ENCODE measurements around the gene WAC.
A peak's percentile ranks its signal among the peaks of the same experiment; 100 is the strongest.
"Not testable (repeated sequence)": the region's sequence is repeated elsewhere in the genome, so short reads cannot be mapped to it uniquely, and the experiment has no call there.

The WAC gene, protein sequence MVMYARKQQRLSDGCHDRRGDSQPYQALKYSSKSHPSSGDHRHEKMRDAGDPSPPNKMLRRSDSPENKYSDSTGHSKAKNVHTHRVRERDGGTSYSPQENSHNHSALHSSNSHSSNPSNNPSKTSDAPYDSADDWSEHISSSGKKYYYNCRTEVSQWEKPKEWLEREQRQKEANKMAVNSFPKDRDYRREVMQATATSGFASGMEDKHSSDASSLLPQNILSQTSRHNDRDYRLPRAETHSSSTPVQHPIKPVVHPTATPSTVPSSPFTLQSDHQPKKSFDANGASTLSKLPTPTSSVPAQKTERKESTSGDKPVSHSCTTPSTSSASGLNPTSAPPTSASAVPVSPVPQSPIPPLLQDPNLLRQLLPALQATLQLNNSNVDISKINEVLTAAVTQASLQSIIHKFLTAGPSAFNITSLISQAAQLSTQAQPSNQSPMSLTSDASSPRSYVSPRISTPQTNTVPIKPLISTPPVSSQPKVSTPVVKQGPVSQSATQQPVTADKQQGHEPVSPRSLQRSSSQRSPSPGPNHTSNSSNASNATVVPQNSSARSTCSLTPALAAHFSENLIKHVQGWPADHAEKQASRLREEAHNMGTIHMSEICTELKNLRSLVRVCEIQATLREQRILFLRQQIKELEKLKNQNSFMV

DNA sequence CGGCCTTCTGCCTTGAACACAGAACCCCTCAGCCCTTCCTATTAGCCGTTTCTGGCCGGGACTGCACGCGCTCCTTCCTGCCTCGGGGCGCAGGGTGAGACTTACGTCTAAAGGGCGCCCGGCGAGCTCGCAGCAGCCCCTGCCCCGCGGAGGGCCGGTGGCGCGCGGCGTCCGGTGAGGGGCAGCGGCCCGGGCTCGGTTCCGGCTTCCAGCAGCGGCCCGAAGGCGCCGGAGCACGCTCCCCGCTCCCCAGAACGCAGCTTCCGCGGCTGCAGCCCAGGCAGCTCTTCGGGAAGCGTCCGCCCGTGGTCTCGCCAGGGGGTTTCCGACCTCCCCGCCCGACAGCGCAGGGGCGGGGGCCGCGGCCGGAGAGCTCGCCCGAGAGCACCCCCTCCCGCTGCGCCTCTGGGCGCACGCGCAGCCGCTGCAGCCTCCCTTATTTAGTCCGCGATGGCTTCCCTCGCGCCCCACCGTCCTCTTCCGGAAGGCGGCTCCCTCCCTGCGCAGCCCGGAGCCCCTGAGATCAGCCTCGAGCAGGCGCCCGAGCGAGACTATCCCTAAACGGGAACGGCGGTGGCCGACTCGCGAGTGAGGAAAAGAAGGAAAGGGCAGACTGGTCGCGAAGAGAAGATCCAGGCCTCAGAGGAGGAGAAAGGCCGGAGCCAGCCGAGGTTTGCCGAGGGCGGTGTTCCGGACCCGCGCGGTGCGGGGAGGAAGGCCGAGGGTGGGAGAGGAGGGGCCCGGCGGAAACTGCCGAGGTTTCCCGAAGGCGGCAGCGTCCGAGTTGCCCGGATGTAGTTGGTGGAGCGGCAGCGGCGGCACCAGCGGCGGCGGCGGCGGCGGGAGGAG lies at the start of gene WAC:
WAC (plus strand) TSS at position 782 of the 849 bp plus-strand sequence. CDS start 462 bp downstream, outside the sequence.
- DNase-seq (ENCODE audit: low spot score), result peak; percentile 94

DNA sequence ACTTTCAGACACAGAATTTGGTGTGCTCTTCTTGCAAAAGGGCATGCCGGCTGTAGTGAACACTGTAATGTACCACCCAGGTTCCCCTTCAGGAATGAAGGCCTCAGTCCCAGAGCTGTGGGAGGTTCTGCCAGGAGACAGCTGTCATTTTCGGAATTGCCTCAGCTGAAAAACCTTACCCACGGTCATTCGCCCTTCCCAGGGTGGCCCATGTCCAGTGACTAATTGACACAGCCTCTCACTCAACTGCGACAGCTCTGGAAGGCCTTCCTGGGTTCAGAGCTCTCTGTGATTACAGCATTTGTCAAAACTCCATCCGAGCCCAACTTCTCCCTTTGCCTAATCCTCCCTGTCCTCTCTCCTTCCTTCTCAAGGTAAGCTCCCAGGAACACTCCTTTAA lies 43.7 kb upstream of the WAC start:
- no peak for FAIRE-seq
- no peak for DNase-seq (ENCODE audit: low spot score)

More for the DNA sequence above, at the start of gene WAC:
- peak; percentile 13 for FAIRE-seq

DNA sequence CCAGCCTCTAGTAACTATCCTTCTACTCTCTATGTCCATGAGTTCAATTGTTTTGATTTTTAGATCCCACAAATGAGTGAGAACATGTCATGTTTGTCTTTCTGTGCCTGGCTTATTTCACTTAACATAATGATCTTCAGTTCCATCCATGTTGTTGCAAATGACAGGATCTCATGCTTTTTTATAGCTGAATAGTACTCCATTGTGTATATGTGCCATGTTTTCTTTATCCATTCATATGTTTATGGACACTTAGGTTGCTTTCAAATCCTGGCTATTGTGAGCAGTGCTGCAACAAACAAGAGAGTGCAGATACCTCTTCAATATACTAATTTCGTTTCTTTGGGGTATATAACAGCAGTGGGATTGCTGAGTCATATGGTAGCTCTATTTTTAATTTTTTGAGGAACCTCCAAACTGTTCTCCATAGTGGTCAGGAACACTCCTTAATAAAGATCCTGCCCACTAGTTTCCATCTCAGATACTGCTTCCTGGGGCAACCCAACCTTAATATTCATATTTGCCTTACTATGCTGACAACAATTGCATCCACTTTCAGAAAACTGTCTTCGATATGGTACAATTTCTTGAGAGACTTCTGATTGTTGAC lies 42.6 kb upstream of the WAC start:
- DNase-seq (ENCODE audit: low spot score); FAIRE-seq: not testable (repeated sequence)

DNA sequence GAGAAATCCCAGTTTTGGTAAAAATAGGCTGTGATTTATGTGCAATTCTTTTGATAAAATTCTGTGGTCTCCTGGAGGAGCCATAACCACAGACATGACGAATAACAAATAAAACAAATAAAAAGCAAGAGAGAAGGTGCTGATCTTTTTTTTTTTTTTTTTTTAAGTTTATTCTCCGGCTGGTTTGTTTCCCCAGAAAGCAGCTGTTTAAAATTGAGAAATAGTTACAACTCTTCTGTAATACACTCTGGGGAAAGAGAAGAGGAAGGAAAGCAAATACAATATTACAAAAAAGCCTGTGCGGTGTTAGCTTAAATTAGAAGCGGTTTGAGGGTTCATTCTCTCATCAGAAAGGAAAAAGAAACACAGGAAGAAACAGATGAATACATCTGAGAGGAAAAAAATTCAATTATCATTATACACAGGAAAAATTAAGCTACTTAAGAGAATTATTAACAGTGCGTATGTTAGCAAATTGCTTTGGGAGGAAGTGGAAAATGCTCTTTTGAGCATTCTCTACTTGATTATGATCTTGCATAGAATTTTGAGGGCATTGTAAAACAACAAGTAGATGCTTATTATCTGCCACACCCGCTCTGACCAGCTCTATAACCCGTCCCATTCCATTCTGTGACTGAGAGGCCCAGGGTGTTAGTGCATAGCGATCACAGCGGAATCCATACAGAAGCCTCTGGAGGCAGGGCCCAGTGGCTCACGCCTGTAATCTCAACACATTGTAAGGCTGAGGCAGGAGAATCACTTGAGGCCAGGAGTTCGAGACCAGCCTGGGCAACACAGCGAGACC lies 40.6 kb upstream of the WAC start:
- DNase-seq (ENCODE audit: low spot score), result no peak
- FAIRE-seq, result no peak

DNA sequence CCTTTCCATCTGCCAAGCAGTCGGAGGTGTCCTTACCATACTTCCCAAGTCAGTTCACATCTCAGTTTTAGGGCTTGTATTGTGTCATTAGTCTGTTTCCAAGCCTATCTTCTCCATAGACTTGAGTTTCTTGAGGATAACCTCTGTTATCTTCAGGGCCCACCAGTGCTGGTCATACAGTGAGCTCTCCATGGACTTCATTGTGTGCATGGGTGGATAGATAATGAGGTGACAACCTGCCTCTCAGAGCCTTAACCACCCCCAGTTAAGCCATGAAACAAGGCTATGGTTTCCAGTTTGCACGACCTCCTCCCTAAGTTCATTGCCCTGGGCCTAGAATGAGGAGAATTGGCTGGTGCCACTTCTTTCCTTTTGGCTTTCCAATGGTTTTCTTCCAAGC lies 38.5 kb upstream of the WAC start:
- no peak for FAIRE-seq
- no peak for DNase-seq (ENCODE audit: low spot score)

DNA sequence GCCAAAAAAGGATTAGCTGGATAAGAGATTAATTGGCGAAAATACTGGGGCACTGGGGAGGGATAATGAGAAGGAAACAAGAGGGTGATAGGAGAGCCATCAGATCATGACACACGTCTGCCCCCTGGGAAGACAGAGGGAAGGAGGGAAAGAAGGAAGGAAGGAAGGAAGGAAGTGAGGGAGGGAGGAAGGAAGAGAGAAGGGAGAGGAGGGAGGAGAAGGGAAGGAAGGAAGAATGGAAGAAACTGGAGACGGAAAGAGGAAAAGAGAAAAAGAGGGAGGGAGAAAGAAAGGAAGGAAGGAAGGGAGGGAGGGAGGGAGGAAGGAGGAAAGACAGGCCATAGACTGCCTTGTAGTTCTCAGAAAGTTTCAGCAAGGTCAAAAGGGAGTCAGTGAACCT lies 37.8 kb upstream of the WAC start:
- no peak for DNase-seq (ENCODE audit: low spot score)
- no peak for FAIRE-seq

DNA sequence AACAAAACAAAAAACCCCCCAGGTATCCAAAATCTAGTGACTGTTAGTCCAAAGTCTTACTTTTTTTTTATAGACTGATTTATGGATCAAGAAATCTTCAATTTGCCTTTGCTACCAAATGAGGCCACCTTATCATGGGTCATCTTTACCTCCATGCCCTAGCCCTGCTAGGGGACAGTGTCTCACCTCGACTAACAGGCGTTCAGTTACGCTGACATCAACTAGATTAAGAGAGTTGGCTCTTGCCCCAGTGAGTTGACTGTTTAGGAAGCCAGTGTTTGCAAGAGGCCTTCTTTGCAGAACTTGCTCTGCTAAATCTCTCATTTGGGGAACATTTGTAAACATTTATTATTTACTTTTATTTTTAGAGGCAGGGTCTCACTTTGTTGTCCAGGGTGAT lies 36.9 kb upstream of the WAC start:
- no peak for DNase-seq (ENCODE audit: low spot score)
- FAIRE-seq, result no peak

DNA sequence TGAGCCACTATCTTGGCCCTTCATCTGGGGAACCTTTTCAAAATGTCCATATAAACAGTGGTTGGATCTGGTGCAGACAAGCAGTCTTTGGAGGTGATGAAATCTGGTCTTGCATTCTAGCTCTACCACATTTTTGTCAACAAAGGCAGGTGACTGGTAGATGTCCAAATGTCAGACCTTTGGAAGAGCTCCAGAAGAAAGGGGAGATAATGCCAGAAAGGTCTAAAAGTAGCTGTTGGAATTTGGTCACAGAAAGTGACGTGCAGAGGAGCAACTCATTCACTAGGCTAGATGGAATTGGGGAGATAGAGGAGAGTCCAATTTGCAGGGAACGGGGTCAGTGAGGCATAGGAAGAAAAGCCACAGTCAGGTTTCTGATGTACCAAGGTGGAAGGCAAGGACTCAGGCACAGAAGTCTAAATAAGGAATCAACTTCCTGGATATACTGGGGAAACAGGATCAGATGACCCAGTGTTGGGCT lies 36.4 kb upstream of the WAC start:
- no peak for DNase-seq (ENCODE audit: low spot score)
- FAIRE-seq, result no peak

DNA sequence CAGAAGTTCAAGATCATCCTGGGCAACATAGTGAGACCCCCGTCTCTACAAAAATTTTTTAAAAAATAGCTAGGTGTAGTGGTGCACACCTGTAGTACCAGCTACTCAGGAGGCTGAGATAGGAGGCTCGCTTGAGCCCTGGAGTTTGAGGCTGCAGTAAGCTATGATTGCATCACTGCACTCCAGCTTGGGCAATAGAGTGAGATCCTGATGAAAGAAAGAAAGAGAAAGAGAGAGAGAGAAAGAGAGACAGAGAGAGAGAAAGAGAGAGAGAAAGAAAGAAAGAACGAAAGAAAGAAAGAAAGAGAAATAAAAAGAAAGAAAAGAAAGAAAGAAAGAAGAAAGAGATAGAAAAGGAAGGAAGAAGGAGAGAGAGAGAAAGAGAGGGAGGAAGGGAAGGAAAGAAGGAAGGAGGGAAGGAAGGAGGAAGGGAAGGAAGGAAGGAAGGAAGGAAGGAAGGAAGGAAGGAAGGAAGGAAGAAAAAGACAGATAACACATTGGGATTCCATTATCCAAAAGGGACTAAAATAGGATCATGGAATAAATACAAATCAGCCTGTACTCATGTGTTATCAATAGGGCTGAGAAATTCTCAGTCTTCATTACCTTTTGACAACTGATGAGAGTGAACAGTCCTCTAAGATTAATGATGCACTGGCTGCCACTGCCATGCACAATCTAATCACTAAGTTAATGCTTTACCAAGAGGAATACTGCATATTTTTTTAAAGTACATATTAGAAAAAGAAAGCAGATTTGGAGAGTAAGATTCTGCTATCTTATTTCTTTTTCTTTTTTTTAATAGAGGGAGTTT lies 35.4 kb upstream of the WAC start:
- DNase-seq (ENCODE audit: low spot score) (no peak), FAIRE-seq (no peak)

DNA sequence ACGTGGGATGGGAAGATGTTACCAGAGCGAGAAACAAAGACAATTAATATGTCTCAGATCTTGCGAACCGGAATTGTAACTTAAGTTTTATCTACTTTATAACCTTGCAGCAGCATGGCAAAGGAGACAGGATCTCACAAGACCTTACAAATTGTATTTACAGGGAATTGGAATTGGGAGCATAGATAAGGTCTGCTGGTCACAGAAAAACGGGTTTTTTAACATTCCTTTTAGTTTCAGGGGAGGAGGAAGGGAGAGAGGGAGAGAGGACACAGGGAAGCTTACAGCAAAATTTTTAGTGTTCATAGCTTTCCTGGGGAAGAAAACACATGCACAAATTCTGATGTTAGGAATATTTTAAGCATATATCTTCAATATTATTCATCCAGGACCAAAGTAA lies 32.7 kb upstream of the WAC start:
- DNase-seq (ENCODE audit: low spot score); FAIRE-seq: not testable (repeated sequence)

DNA sequence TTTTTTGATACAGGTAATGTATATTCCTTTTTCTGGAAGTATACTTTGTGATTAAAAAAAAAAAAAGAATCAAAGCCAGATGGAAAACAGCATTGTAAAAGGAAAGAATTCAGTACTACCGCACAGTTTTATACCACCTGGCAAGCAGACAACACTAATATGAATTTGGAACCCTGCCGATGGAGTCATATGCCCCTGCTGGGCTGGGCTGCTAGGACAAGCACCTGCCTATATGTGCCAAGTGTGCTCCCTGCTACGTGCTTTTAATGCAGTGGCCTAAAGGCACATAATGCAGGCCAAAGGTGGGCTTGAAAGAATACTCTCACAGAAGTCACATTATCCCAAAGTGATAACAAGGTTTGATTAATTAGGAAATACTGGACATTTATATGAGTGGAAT lies 29.8 kb upstream of the WAC start:
- DNase-seq (ENCODE audit: low spot score), result peak; percentile 39
- no peak for FAIRE-seq

DNA sequence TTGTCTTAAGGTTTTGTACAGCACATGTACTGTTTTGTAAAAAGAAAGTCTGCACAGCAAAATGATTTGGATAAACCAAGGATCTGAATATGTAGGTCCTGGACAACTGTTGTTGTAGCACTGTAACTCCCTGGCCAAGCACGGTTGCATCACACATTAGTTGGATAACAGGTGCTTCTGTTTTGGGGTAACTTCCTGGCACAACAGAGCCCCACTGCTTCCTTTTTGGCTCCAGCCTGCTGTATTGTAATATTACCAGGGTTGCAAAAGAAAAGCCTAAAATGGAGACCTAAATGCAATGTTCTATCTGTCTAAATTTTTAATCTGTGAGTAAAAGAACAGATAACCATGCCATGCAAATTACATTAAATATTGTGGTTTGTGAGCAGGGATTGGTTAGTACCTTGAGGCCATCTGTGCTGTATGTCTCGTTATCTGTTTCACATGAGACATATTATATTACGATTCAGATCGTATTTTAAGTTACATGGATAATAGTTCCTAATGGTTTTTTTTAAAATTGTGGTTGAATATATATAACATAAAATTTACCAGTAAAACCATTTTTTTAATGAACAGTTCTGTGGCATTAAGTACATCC lies 27.5 kb upstream of the WAC start:
- FAIRE-seq, result no peak
- DNase-seq (ENCODE audit: low spot score), result no peak

DNA sequence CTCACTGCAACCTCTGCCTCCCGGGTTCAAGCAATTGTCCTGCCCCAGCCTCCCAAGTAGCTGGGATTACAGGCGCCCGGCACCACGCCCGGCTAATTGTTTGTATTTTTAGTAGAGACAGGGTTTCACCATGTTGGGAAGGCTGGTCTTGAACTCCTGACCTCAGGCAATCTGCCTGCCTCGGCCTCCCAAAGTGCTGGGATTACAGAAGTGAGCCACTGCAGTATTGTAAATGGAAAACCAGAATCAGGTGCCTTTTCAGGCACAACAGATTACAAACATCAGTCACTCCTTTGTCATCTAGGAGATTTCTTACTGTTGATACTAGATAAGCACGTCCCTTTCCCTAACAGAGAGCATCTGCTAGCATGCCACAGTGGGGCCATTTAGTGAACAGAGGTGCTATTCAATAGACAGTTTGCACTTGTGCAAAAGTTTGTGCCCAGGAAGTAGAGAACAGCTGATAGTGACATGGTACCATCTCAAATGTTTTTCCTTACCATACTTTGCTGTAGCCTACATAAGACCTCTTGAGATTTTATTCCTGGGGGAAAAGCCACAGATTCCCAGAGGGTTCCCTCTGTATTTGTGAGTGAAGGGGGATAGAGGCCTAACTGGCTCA lies 24.5 kb upstream of the WAC start:
- no peak for FAIRE-seq
- DNase-seq (ENCODE audit: low spot score), result no peak

DNA sequence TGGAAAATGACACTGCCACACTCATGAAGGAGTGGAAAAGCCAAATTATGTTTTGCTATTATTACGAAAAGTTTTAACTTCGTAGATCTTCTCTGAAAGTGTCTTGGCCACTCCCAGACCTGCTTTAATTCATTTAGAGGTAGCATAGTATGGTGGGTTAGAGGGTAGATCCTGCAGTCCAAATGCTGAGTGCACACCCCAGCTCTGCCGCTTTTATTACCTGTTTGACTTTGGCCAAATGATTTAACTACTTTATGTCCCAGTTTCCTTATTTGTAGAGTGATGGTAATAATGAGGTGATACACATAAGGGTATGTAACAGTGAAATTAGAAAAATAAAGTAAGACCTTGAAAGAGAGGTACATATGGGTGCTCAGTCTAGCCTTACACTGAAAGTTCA lies 23.6 kb upstream of the WAC start:
- DNase-seq (ENCODE audit: low spot score), result no peak
- no peak for FAIRE-seq

DNA sequence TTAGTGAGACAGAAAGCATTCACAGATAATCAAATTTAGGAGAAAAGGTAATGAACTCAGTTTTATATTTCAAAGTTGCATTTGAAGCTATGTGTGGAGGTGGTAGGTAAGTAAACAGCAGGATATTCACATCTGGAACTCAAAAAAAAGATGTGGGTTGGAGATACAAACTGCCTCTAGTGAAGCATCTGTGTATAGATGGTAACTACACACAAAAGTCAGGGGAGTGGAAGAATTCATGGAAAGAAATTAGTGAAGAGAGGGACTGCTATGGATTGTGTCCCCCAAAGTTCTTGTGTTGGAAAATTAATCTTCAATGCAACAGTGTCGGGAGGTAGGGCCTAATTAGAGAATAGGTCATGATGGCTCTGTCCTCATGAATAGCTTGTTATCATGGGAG lies 18.3 kb upstream of the WAC start:
- no peak for FAIRE-seq
- DNase-seq (ENCODE audit: low spot score), result no peak

DNA sequence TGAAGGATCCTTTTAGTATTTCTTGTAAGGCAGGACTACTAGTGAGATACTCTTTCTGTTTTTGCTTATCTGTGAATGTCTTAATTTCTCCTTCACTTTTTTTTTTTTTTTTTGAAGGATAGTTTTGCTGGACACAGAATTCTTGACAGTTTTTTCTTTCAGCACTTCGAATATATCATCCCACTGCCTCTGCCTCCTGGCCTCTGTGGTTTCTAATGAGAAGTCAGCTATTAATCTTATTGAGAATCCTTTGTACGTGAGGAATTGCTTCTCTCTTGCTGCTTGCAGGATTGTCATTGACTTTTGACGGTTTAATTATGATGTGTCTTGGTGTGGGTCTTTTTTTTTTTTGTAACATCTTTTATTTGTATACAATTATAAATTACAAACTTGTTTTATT lies 12.6 kb upstream of the WAC start:
- FAIRE-seq (no peak), DNase-seq (ENCODE audit: low spot score) (no peak)

DNA sequence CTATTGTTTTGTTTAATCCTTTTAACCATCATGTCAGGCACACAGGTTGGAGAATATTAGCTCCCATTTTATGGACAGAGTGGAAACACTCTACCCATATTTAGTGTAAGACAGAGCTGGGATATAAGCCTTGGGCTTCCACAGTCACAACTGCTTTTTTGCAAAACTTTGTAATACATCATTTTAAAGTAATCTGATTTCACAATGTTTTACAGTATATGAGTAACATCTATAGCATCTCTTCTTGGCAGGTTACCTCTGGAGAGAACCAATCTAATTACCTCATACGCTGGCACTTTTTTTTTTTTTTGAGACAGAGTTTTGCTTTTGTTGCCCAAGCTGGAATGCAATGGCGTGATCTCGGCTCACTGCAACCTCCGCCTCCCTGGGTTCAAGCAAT lies 12.1 kb upstream of the WAC start:
- FAIRE-seq; DNase-seq (ENCODE audit: low spot score): not testable (repeated sequence)

DNA sequence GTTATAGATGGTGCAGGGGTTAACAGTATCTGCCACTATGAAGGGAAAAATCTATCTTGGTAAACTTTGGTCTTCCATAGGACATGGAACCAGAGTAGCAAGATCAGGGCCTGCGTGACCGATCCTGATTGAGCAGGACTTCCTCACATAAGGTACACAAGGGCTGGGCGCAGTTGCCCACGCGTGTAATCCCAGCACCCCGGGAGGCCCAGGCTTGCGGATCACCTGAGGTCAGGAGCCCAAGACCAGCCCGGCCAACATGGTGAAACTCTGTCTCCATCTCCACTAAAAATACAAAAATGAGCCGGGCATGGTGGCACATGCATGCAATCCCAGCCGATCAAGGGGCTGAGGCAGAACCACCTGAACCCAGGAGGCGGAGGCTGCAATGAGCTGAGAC lies 11.0 kb upstream of the WAC start:
- not testable (repeated sequence) for DNase-seq (ENCODE audit: low spot score); FAIRE-seq

DNA sequence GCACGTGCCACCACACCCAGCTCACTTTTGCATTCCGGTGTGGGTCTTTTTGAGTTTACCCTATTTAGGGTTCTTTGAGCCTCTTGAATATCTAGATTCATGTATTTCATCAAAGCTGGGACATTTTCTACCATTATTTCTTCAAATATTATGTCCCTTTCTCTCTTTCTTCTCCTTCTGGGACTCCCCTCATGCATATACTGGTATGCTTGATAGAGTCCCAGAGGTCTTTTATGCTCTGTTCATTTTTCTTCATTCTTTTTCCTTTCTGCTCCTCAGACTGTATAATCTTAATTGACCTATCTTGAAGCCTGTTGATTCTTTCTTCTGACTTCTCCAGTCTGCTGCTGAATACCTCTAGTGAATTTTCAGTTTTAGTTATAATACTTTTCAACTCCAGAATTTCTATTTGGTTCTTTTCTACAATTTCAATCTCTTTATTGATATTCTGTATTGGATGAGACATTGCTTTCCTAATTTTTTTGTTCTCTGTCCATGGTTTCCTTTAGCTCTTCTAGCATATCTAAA lies 9.1 kb upstream of the WAC start:
- FAIRE-seq (no peak), DNase-seq (ENCODE audit: low spot score) (no peak)
